ENCODE measurements around the gene NTN5.

Gene NTN5

DNA sequence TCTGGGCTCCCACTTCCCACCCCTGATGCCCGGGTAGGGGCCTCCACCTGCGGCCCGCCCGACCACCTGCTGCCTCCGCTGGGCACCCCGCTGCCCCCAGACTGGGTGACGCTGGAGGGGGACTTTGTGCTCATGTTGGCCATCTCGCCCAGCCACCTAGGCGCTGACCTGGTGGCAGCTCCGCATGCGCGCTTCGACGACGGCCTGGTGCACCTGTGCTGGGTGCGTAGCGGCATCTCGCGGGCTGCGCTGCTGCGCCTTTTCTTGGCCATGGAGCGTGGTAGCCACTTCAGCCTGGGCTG is 43.6 kb downstream of the NTN5 start:
- DNase-seq: no peak

DNA sequence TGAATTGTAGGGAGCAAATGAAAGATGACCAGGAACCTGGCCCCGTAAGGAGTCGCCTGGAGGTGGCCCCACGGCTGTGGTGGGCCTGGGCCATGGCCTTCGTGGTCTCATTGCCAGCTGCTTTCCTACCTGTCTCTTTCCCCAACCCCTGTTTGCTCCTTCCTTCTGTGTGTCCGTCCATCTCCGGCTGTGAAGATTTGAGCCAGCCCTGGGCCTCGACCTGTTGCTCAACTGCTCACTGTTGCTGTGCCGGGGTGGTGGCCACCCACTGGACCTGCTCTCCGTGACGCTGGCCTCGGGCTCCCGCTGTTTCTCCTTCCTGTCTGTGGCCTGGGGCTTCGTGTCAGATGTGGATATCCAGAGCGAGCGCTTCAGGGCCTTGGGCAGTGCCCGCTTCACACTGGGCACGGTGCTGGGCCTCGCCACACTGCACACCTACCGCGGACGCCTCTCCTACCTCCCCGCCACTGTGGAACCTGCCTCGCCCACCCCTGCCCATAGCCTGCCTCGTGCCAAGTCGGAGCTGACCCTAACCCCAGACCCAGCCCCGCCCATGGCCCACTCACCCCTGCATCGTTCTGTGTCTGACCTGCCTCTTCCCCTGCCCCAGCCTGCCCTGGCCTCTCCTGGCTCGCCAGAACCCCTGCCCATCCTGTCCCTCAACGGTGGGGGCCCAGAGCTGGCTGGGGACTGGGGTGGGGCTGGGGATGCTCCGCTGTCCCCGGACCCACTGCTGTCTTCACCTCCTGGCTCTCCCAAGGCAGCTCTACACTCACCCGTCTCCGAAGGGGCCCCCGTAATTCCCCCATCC is 44.1 kb downstream of the NTN5 start:
- no peak for DNase-seq

DNA sequence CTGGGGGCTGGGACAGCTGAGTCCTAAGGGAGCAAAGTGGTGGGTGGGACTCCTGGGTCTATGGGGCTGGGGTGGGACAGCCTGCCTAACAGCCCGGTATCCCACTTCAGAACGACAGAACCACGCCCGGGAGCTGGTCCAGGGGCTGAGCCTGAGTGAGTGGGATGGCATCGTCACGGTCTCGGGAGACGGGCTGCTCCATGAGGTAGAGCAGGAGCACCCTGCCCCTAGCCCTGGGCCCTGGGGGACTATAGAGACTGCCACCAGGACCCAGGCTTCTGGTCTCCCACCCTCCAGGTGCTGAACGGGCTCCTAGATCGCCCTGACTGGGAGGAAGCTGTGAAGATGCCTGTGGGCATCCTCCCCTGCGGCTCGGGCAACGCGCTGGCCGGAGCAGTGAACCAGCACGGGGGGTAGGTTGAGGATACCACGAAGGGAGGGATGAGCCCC is 44.9 kb downstream of the NTN5 start:
- DNase-seq: no peak

DNA sequence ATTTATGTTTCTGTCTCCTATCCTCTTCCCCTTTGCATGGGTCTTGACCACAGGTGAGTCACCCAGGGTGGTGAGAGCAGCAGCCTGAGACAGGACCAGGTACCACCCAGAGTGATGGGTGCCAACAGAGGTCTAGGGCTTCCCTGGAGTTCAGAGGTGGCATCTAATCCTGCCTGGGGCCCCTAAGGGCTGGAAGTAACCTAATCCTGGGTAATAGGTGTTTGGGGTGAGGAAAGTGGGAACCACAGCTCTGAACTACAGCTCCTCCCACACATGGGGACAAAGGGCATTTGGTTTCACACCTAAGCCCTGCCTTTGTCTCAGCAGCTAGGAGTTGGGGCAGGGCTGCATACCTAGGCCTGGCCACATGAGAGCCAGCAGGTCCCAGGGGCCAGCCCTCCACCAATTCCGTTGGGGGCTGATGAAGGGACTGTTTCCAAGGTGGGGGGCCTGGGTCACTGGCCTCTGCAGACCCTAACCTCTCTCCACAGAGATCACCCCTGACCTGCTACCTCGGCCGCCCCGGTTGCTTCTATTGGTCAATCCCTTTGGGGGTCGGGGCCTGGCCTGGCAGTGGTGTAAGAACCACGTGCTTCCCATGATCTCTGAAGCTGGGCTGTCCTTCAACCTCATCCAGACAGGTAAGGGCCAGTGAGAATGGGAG is 45.5 kb downstream of the NTN5 start:
- no peak for DNase-seq

DNA sequence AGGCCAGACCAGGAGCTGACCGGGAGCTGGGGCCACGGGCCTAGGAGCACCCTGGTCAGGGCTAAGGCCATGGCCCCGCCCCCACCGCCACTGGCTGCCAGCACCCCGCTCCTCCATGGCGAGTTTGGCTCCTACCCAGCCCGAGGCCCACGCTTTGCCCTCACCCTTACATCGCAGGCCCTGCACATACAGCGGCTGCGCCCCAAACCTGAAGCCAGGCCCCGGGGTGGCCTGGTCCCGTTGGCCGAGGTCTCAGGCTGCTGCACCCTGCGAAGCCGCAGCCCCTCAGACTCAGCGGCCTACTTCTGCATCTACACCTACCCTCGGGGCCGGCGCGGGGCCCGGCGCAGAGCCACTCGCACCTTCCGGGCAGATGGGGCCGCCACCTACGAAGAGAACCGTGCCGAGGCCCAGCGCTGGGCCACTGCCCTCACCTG is 46.9 kb downstream of the NTN5 start:
- DNase-seq: no peak

DNA sequence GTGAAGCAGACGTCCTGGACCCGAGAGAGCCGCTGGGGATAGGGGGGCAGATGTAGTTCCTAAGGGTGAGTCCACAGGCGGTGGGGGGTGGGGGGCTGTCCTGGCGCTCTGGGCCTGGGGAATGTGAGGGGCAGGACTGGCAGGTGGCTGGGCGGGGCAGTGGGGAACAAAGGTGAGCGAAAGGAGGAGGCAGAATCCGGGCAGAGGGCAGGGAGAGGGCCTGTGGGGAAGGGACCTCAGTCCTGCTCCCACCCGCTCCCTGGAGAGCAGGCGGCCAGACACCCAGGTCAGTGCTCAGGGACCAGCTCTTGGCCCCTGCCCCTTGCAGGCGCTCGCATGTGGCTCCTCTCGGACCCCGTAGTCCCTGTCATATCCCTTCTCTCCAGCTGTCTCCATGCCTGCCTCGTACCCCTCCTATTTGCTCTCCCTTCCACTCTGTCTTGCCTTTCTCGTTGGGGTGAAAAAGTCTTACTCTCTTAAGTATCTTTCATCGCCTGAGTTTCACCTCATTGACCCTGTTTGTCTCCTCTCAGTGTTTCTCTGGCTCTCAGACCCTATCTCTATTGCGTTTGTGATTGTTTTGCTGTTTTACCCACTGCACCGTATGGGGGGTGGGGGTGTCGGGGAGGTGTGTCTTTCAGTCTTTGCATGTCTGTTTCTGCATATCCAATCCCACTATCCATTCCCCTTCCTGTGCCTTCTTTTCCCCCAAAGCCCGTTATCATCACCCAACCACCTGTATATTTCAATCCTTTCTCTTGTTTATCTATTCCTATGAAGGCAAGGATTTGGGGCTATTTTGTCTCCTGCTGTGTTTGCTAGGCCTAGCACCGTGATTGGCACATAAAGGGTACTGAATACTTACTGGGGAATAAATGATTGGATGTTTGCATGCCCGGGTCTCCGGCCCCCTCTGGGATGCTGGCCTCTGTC is 47.8 kb downstream of the NTN5 start:
- no peak for DNase-seq

DNA sequence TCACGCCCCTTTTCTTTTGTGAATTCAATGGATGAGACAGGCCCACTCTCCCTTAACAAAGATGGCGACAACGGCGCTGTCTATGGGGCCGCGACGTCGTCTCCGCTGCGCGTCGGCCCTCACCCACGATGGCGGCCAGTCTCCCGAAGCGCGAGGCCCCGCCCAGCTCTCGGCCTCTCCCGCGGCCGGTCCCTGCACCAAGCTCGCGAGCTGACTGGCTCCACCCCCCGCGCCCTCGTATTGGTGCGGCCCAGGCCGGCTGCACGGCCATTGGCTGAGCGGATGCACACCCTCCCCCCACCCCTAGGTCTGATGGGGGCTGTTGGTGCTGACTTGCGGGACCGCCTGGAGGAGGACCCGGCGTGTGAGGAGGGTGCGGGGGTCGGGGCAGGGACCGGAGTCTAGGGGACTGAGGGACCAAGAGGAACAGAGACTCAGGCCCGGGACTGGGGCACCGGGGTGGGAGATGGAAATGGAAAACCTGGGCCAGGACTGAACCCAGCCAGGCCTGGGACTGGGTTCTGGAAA is 48.7 kb downstream of the NTN5 start:
- peak; percentile 99 for DNase-seq

DNA sequence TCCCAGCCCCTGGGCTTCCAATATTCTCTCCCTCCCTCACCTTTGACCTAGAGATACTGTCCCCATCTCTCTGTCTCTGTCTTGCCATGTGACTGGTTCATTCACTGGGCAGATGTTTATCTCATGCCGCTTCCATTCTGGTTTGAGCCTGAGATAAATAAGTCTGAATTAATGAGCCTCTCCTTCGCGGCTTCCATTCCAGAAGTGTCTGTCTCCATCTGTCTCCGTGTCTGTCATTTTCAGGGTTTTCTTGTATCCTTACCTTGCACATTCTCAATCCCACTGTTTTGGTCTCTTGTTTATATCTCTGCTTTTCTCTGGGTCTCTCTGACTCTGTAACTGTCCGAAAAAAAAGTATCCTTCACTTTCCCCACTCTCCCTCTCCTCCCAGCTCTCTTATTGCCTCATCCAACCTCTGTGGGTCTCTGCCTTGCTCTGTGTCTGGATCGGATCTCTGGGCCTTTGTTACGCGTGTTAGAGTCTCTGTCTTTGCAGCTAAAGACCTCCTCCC is 49.2 kb downstream of the NTN5 start:
- no peak for DNase-seq

DNA sequence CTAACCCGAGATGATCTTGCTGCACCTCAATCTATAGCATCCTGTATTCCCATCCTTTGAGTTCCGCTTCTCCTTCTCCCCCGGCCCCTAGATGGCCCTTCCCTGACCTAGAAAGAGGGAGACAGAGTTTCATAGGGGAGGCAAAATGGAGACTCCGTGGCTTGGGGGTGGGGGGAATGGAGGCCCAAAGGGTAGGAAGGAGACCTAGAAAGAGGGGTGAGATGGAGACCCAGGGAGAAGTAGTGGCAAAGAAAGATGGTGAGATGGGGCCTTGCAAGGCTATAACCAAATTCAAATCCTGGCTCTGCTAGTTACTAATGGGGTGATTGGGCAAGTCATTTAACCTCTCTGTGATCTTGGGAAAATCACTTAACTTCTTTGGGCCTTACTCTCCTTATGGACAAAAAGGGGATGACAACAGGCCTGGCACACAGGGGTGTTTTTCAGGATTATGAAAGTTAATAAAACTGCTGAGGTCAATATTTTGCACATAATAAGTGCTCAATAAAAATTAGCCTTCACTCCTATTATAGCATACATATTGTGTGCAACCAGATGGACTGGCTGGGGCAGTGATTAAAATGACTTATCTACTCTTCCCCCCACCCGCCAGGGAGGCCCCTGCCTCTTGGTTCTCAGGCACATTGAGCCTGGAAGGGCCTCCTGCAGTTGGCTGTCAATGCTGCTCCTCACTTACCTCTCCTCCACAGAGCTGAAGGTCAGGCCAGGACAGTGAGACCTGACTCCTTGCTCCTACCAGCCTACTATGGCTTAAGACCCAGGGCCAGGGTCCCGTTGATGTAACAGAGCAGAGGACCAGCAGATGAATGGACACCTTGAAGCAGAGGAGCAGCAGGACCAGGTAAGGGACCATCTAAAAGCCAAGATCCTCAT is 52.9 kb downstream of the NTN5 start:
- peak; percentile 54 for DNase-seq

DNA sequence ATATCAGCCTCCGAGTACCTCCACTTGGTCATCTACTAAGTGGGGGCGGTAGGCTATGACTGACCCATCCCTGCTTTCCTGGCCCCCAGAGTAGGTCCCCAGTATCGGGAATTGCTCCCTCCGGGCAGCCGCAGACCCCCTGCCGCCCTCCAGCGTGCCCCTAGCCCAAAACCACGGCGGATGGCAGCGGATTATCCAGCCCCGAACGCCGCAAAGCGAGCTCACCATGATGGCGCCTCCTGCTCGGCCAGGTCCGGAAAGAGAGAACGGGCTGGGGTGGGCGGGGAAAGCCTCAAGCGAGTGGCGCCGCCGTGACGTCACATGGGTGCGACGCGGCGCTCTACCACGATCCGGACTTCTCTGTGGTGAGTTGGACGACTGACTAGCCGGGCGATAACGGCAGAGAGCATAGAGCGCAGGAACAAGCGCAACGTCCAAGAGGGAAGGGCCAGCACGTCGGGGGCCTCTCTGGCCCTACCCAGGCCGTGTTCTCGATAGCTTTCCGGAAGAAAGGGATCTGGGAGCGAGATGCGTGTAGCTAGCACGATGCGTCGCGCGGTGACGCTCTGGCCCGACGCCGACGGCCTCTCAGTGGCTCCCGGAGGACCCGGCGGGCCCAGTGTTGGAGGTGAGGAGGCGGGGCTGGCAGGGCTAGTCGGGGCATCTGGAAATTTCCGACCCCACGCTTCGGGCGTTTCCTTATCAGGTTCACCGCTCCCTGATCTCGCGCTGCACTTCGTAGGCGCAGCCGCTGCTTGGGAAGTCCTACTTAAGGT is 53.7 kb downstream of the NTN5 start, which contains the start of the genes RPL18 and SPHK2:
RPL18 (minus strand) TSS at position 263 of the 776 bp plus-strand sequence; CDS start at position 228, 35 bp downstream.
SPHK2 (plus strand) TSS at position 591 of the 776 bp plus-strand sequence. CDS start 1,009 bp downstream, outside the sequence.
- DNase-seq: peak; percentile 100

DNA sequence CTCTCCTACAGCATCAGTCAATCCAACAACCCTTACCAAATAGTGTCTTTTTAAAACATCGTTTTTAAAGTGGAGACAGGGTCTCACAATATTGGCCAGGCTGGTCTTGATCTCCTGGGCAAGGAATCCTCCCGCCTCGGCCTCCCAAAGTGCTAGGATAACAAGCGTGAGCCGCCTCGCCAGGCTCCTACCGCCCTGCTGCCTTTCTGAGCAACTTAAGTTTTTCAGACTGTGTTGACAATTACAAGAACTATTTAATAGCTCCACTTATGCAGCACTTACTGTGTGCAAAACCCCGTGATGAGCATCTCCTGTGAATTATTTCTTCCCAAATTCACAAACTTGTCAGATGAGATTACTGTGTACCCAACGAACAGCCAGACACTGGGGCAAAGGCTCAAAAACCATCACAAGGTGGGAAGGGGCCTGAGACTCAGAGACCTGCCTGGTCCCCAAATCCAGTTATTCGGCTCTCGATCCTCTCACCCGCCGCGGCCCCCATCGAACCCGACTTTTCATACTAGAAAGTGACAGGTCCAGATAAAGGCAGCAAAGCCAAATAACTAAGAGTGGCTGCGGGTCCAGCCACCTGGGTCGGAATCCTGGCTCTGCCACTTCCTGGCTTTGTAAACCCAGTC is 54.4 kb downstream of the NTN5 start:
- DNase-seq: no peak

DNA sequence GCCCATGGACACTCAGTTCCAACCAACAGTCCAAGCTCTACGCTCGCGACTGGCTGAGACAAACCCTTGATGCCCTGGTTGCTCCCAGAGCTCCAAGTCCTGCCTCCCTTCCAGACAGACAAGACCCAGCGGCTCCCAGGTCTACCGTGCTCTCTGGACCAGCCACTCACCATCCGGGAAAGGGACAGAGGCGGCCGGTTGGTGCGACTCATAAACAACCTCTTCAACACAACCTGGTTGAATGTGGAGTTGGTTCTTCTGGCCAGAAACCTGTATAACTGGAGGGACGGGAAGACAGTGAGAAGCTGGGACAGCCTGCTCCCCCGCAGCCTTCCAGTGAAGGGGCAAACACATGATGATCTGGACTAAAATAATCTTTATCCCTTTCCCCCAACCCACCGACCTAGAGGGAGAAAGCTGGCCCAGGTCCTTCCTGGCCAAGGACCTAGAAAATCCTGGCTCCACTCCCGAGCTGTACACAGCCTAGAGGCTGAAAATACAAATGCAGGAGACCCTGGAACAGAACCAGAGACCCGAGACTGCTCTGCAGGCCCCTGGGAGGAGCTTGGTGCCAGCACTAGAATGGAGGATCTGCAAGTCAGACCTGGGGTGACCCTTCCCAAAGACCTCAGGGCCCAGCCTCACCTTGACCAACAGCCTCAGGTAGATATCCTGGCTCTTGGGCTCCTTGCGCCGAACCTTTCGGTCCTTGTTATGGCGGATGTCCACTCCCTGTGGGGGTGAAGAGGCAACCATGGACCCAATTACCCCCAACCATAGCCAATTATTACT is 55.5 kb downstream of the NTN5 start:
- DNase-seq: no peak

DNA sequence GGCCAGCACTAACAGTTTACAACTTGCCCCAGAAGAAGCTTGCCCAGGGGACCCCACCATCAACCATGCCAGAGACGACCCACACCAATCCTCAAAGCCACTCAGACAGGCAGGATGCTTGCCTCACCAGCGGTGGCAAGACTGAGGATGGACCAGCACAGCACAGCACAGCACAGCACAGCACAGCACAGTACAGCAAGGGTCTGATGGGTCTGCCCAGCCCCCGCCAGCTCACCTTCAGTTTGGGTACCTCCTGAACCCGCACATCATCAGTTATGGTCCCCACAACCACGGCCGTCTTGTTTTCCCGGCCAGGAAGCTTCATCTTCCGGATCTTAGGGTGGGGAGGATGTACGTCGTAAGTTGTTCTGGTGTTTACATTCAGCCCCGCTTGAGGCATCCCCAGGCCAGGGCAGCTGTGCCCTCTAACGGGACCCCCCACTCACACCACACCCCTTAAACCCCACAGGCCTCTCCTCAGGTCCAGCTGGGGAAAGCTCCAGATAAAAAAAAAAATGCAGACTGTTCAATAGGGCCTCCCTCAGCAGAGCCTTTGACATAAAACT is 56.2 kb downstream of the NTN5 start:
- no peak for DNase-seq

DNA sequence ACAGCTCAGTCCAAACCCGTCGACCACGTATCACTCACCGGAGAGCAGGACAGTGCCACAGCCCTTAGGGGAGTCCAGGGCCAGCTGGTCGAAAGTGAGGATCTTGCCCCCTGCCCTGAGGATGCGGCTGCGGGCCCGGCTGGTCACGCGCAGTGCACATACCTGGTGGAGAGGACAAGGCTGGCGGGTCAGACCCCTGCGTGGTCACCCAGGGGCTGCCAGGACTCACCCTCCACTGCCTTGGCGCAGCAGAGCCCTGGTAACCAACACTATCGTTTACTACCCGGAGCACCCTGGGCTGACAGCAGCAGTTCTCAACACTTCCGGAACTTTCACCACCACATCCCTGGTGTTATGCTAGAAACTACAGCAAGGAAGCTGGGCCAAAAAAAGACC is 56.8 kb downstream of the NTN5 start:
- no peak for DNase-seq

DNA sequence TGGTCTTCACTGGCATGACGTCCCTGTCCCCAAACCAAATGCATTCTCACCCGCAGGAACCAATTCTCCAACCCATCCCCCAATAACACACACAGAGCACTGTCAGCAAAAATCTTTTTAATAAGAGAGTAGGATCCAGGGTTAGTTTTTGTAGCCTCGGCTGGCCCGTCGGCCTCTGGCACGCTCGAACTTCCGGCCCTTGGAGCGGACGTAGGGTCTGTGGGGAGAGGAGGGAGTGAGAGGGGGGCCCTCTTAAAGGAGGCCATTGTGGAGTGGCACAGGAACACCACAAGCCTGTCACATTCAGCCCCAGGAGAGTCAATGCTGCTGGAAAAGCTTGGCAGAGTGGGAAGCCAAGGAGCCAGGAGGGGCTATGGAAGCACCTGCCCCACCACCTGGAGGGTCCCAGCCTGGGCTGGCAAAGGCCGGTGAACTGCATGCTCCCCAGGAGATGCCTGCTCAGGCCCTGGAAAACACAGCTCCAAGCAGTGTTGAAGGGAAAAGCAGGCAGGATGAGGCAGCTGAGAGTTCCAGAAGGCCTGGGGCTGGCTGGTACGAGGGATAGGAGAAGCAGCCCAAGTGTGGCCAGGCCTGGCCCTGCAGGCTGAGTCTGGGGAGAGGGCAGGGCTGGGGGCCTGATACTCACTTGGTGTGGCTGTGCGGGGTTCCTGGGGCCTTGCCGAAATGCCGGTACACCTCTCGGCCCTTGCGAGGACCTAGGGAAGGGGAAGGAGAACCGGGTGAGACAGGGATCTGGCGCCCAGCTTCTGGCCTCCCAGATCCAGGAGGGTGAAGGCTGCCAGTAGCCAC is 57.4 kb downstream of the NTN5 start:
- DNase-seq: no peak

DNA sequence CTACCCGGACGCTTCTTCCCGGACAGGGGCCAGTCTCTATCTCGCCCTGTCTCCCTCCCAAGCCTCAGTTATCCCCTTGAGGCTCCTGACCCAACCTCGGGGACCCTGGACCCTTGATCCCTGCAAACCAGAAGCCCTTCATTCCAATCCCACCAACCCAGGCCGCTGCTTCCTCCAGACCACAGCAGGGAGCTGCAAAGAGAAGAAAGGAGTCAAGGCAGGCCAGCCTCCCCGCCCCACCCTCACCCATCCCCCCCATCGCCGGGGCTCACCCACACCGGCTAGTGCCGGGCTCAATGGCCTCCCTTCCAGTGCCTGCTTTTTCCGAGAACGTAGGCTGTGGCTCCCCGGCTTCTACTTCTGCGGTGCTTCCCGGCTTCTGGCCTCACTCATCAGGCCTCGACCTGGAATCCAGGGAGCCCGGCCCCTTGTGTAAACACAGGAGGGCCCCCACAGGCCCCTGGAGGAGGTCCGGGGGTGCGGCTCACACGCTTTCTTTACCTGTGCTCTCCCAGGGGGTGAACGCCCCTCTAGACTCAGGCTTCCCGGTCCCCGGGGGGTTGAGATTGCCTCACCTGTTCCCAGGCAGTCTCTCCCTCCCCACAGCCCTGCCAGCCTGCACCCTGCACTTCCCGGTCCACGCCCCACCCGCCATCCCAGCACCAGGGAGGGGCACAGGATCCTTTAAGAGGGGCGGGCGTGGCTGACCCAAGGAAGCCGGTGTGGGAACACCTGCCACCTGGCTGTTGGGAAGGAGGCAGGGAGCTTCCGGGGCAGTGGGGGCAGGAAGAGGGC is 58.2 kb downstream of the NTN5 start, which contains the start of gene FAM83E:
FAM83E (minus strand) TSS at position 641 of the 795 bp plus-strand sequence. CDS start 1,704 bp downstream, outside the sequence.
- peak; percentile 45 for DNase-seq

DNA sequence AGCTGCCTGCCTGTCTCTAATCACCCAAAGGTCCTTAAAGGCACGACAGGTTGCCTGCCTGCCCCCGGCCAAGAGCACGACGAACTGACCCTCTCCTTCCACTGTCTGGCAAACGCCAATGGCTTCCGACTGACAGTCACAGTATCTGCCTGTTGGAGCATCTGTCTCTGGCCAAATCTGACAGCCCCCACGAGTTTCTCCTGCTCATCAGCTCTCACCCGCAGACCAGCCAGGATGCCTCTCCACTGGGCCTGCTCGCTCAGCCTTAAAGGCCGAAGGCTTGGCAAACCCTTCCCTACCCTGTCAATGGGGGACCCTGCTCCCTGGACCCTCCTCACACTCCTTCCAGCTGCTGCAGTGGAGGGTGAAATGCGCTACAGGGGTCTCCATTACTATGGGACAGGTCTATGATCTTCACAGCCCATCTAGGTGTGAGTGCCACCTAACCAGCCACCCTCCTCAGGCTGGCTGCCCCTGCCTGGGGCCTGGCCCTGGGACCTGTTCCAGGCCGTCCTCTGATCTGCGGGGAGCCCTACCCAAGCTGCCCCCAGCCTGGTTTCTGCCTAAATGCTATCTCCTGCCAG is 58.9 kb downstream of the NTN5 start:
- DNase-seq: no peak
